ENCODE data around the gene RFFL. TPM values are rescaled to one million over a fixed set of nuclear protein-coding genes. Genes with fewer than 3 reads are reported as not detected.

RFFL gene
- 9.8 and 12.6 TPM in 2 replicates for total RNA-seq (ENCODE audit: low replicate concordance)

GRCh38 chr17:35063514-35064223 is at the start of gene RFFL:
Gene RFFL, minus strand, starts transcription at chr17:35063707. Its CDS starts 37,154 bp downstream, at chr17:35026553.

GRCh38 chr17:34980353-34980680 is 83.2 kb downstream of the RFFL start, which contains the start of gene LIG3:
Gene LIG3, plus strand, starts transcription at chr17:34980512. Its CDS starts 2,494 bp downstream, at chr17:34983006.

GRCh38 chr17:34961093-34961911 is 102.2 kb downstream of the RFFL start, which contains the start of the genes CCT6B and ZNF830:
Gene CCT6B, minus strand, starts transcription at chr17:34961460. Its CDS starts 67 bp downstream, at chr17:34961393.
Gene ZNF830, plus strand, starts transcription at chr17:34961540. Its CDS starts 27 bp downstream, at chr17:34961567.

Other genes with a start within 250 kb of the RFFL start
- gene CCT6B, start 102.2 kb downstream of the RFFL start, total RNA-seq (ENCODE audit: low replicate concordance), result 0.23 and 1.1 TPM in 2 replicates
- 13.4 and 18.3 TPM in 2 replicates for gene ZNF830, start 102.2 kb downstream of the RFFL start, total RNA-seq (ENCODE audit: low replicate concordance)
- gene LIG3, start 83.2 kb downstream of the RFFL start, total RNA-seq (ENCODE audit: low replicate concordance), result 41.2 and 43.3 TPM in 2 replicates
- gene RAD51D, start 56.2 kb upstream of the RFFL start, total RNA-seq (ENCODE audit: low replicate concordance), result 3.5 and 8.4 TPM in 2 replicates
- not detected in 2 replicates for gene FNDC8, start 57.9 kb upstream of the RFFL start, total RNA-seq (ENCODE audit: low replicate concordance)
- gene NLE1, start 78.6 kb upstream of the RFFL start, total RNA-seq (ENCODE audit: low replicate concordance), result 16.4 and 19.3 TPM in 2 replicates
- not detected in 2 replicates for gene UNC45B, start 84.1 kb upstream of the RFFL start, total RNA-seq (ENCODE audit: low replicate concordance)
- gene SLC35G3, start 130.7 kb upstream of the RFFL start, total RNA-seq (ENCODE audit: low replicate concordance), result not detected in 2 replicates
- gene SLFN5, start 179.4 kb upstream of the RFFL start, total RNA-seq (ENCODE audit: low replicate concordance), result 56.1 and 77.1 TPM in 2 replicates

Measured in smooth muscle cell of the coronary artery (primary cell).